ENCODE measurements around the gene GMNN.

DNA sequence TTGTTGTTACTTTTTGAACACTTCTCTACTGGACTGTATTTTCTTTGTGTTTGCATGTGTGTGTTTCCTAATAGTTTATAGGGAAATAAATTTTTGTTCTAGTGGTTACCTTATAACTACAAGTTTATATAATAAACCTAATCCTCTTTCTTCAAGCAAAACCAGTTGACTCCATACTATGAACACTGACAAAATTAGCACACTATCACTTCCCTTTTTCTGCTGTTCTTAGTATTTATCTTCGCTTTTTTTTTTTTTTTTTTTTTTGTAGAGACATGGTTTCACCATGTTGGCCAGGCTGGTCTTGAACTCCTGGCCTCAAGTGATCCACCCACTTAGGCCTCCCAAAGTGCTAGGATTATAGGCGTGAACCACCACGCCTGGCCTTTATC is 30.8 kb upstream of the GMNN start:
- TF ChIP-seq KLF16 (tag by site-specific recombination; IDR thresholded peaks at IDR 0.05) (no peak), CTCF (tag by site-specific recombination; IDR thresholded peaks at IDR 0.05) (no peak), ZNF658 (tag by site-specific recombination; IDR thresholded peaks at IDR 0.05) (no peak), YY1 (tag by site-specific recombination; IDR thresholded peaks at IDR 0.05) (no peak)
- TF ChIP-seq, protein P1, sequence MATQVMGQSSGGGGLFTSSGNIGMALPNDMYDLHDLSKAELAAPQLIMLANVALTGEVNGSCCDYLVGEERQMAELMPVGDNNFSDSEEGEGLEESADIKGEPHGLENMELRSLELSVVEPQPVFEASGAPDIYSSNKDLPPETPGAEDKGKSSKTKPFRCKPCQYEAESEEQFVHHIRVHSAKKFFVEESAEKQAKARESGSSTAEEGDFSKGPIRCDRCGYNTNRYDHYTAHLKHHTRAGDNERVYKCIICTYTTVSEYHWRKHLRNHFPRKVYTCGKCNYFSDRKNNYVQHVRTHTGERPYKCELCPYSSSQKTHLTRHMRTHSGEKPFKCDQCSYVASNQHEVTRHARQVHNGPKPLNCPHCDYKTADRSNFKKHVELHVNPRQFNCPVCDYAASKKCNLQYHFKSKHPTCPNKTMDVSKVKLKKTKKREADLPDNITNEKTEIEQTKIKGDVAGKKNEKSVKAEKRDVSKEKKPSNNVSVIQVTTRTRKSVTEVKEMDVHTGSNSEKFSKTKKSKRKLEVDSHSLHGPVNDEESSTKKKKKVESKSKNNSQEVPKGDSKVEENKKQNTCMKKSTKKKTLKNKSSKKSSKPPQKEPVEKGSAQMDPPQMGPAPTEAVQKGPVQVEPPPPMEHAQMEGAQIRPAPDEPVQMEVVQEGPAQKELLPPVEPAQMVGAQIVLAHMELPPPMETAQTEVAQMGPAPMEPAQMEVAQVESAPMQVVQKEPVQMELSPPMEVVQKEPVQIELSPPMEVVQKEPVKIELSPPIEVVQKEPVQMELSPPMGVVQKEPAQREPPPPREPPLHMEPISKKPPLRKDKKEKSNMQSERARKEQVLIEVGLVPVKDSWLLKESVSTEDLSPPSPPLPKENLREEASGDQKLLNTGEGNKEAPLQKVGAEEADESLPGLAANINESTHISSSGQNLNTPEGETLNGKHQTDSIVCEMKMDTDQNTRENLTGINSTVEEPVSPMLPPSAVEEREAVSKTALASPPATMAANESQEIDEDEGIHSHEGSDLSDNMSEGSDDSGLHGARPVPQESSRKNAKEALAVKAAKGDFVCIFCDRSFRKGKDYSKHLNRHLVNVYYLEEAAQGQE (tag by site-specific recombination; IDR thresholded peaks at IDR 0.05) = no peak
